Erythroblast (primary cell): ENCODE data around the gene DEFB108B.
"Not testable (repeated sequence)": the region's sequence is repeated elsewhere in the genome, so short reads cannot be mapped to it uniquely, and the experiment has no call there.

Source experiments
- GATA1 ChIP-seq: IDR thresholded peaks from 2 replicates; pipeline ENCODE4 v1.6.1; 2011; ENCODE audit warnings: low read depth, mild to moderate bottlenecking, control low read depth, low read length, moderate library complexity
- POLR2A ChIP-seq: IDR thresholded peaks from 2 replicates; pipeline ENCODE4 v1.6.1; 2011; ENCODE audit warnings: mild to moderate bottlenecking, low read length

GRCh38 chr11:71829247-71829646 lies 3.8 kb upstream of the DEFB108B start:
- not testable (repeated sequence) for TF ChIP-seq POLR2A, GATA1
